ENCODE data around the gene TNFSF9.

DNA sequence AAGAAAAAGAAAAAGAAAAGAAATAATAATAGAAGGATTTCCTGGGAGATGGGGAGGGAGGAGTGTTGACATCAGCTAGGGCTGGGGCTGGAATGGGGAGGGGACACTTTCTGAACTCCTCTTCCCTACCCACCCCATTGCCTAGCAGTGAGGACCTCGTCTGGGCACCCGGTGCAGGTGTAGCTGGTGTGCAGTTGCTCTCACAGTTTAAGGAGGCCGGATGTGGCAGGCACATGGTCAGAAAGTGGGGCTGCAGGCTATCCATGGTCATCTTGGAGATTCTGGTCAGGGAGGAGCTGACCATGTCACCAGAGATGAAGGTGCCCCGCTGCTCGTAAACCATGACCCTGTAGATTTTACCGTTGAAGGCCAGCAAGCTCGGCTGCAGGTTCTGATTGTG lies 20.2 kb upstream of the TNFSF9 start:
- TF ChIP-seq, protein P1, sequence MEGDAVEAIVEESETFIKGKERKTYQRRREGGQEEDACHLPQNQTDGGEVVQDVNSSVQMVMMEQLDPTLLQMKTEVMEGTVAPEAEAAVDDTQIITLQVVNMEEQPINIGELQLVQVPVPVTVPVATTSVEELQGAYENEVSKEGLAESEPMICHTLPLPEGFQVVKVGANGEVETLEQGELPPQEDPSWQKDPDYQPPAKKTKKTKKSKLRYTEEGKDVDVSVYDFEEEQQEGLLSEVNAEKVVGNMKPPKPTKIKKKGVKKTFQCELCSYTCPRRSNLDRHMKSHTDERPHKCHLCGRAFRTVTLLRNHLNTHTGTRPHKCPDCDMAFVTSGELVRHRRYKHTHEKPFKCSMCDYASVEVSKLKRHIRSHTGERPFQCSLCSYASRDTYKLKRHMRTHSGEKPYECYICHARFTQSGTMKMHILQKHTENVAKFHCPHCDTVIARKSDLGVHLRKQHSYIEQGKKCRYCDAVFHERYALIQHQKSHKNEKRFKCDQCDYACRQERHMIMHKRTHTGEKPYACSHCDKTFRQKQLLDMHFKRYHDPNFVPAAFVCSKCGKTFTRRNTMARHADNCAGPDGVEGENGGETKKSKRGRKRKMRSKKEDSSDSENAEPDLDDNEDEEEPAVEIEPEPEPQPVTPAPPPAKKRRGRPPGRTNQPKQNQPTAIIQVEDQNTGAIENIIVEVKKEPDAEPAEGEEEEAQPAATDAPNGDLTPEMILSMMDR (conservative IDR thresholded peaks at IDR 0.05; ENCODE audit: low read length): 0 out of 2 replicates have a peak, but pooled peaks have one; percentile 19
- no peak for TF ChIP-seq EZH2phosphoT487 (IDR thresholded peaks at IDR 0.05; ENCODE audit: borderline replicate concordance, low read depth, low read length)
